ENCODE measurements around the gene COL23A1. TPM values are rescaled to one million over a fixed set of nuclear protein-coding genes. Genes with fewer than 3 reads are reported as not detected.

The COL23A1 gene
- total and polyA plus RNA-seq, 2 of the 8 experiments (the other 6 are each of a cell fraction or from before 2014, with no cell fraction given) = 3.1 to 4.7 TPM

DNA sequence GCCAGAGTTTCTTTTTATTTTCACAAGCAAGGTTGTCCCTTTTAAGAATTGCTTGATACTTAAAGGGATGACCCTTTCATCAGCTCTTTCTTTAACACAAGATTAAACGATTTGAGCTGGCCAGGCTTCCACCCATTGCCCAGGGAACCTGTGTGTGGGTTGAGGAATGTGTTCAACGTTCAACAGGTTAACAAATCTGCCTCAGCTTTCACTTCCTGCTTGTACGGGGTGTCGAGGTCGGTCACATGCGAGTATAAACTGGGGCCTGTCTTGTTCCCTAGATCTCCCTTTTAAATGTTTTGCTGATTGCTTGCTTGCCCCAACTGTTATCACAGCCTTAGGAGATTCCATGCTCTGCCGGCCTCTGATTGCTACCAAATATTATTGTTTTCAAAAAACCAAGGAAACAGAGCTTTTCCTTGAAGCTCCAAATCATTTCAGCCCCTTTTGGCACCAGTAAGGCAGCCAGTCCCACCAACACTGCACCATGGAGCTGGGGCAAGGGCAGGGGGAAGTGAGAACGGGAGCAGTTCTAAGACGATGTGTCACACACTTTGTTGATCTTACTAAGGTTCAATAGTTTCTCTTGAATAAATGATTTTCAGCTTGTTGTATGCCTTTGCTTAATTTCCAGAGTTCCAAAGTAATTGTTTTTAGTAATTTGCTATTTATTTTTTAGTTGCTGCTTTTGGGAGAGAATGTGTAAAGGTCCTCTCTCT is 47.3 kb upstream of the COL23A1 start:
- Histone ChIP-seq H3K4me3 (ENCODE audit: extremely low read depth in 1 of 4, insufficient read depth in 2 of 4, low read depth in 3 of 4, low read length in 4 of 4) (no peak overlapping the region), H3K23me2 (ENCODE audit: low read depth, low read length) (no peaks in the 10 kb centered on the region), H2BK12ac (ENCODE audit: low read depth, low read length) (no peak overlapping the region), H2AFZ (ENCODE audit: low read length) (no peak overlapping the region; the same call in 1 of the 2 replicates), H2AK5ac (ENCODE audit: low read depth, low read length) (no peak overlapping the region), H2BK15ac (ENCODE audit: low read length) (no peak overlapping the region), H3K27me3 (replicated peaks in 1 of 4; ENCODE audit: control insufficient read depth in 3 of 4, extremely low read depth in 1 of 4, insufficient read depth in 3 of 4, low read length in 3 of 4) (no peaks in the 10 kb centered on the region), H2BK5ac (ENCODE audit: low read depth, low read length) (no peak overlapping the region), H4K20me1 (replicated peaks in 1 of 2; ENCODE audit: control insufficient read depth in 1 of 2, insufficient read depth in 2 of 2, low read length in 2 of 2) (no peaks in the 10 kb centered on the region), H3K4me1 (replicated peaks in 1 of 4; ENCODE audit: control insufficient read depth in 3 of 4, insufficient read depth in 4 of 4, low read length in 3 of 4) (no peaks in the 10 kb centered on the region), H4K8ac (ENCODE audit: extremely low read depth, insufficient read depth, low read length) (no peak overlapping the region), H3K4ac (replicated peaks; ENCODE audit: insufficient read length, low read depth, low read length) (no peak overlapping the region), H3K18ac (ENCODE audit: extremely low read depth, low read length) (no peak overlapping the region), H3K9me3 (ENCODE audit: insufficient read depth in 2 of 2, low read depth in 1 of 2, low read length in 1 of 2) (0 out of 4 replicates have a peak, but pooled peaks cover 0 to 2% of the 10 kb centered on the region in 2 experiments), H4K91ac (replicated peaks; ENCODE audit: insufficient read length, low read length) (no peak overlapping the region), H4K5ac (ENCODE audit: insufficient read length, low read depth, low read length) (no peak overlapping the region), H3K27ac (ENCODE audit: low read depth, low read length) (no peak overlapping the region), H3K79me1 (ENCODE audit: low read depth, low read length) (no peaks in the 10 kb centered on the region), H3K14ac (ENCODE audit: insufficient read length) (no peak overlapping the region), H3K56ac (replicated peaks; ENCODE audit: insufficient read length, low read depth, low read length) (no peak overlapping the region), H3K79me2 (ENCODE audit: control insufficient read depth in 1 of 2, insufficient read depth in 2 of 2, low read length in 2 of 2) (no peaks in the 10 kb centered on the region), H2BK120ac (replicated peaks; ENCODE audit: low read depth, low read length) (no peak overlapping the region), H3K23ac (ENCODE audit: insufficient read length) (no peak overlapping the region), H3K4me2 (ENCODE audit: insufficient read depth in 1 of 2, low read depth in 2 of 2, low read length in 2 of 2) (no peak overlapping the region), H2BK20ac (ENCODE audit: low read length) (no peak overlapping the region), H3K9ac (replicated peaks in 1 of 4; ENCODE audit: extremely low read depth in 1 of 4, low read depth in 3 of 4, low read length in 3 of 4) (no peak overlapping the region), H3K36me3 (ENCODE audit: control insufficient read depth in 2 of 4, insufficient read depth in 4 of 4, low read length in 3 of 4) (no peaks in the 10 kb centered on the region)
- ChIA-PET CTCF (ENCODE audit: partially characterized antibody) (interaction anchor here (1.0 to 1.2 kb wide), 3 partner anchors 9 to 18 kb away, joined by 3 to 4 read pairs (median 3); no protein-coding TSS in a partner anchor), POLR2A (ENCODE audit: partially characterized antibody) (interaction anchor here (0.6 to 1.1 kb wide), 2 partner anchors 11 to 981 kb away, joined by 3 to 4 read pairs; partner anchors contain the start of gene CLK4)
- WGBS, 2 experiments (ENCODE audit: extremely low coverage in 1 of 2, insufficient coverage in 1 of 2, insufficient read length in 1 of 2, insufficient replicate concordance in 2 of 2, low coverage in 1 of 2, low lambda C conversion rate in 2 of 2, missing lambda C conversion rate in 1 of 2) = 91% methylated on average over 9 of the region's 9 CpGs; no CpG with 5 or more reads in 1 of the 2 experiments
- no peak for TF ChIP-seq BACH1 (IDR thresholded peaks at IDR 0.05; ENCODE audit: low read length)
- no peak for TF ChIP-seq YY1 (IDR thresholded peaks at IDR 0.05; ENCODE audit: low read depth, low read length)
- no peak for TF ChIP-seq JUND (IDR thresholded peaks at IDR 0.05; ENCODE audit: low read length)
- no peak for TF ChIP-seq BCL11A (IDR thresholded peaks at IDR 0.05; ENCODE audit: low read depth in 2 of 2, low read length in 2 of 2)
- no peak for TF ChIP-seq TEAD4 (IDR thresholded peaks at IDR 0.05; ENCODE audit: low read depth, low read length)
- TF ChIP-seq CBX8 (IDR thresholded peaks at IDR 0.05; ENCODE audit: borderline replicate concordance, low read depth, low read length) = no peak
- TF ChIP-seq KDM1A (IDR thresholded peaks at IDR 0.05; ENCODE audit: borderline replicate concordance, low read length) = no peak
- TF ChIP-seq CHD2 (IDR thresholded peaks at IDR 0.05; ENCODE audit: low read length) = no peak
- no peak for TF ChIP-seq MAFK (IDR thresholded peaks at IDR 0.05; ENCODE audit: low read depth, low read length)
- TF ChIP-seq BRCA1 (IDR thresholded peaks at IDR 0.05; ENCODE audit: low read depth, low read length) = no peak
- TF ChIP-seq, protein P1, sequence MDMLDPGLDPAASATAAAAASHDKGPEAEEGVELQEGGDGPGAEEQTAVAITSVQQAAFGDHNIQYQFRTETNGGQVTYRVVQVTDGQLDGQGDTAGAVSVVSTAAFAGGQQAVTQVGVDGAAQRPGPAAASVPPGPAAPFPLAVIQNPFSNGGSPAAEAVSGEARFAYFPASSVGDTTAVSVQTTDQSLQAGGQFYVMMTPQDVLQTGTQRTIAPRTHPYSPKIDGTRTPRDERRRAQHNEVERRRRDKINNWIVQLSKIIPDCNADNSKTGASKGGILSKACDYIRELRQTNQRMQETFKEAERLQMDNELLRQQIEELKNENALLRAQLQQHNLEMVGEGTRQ (IDR thresholded peaks at IDR 0.05; ENCODE audit: low read length) = no peak
- no peak for TF ChIP-seq TBP (IDR thresholded peaks at IDR 0.05; ENCODE audit: low read depth, low read length)
- TF ChIP-seq POLR2AphosphoS5 (IDR thresholded peaks at IDR 0.05; ENCODE audit: low read depth, low read length) = no peak
- TF ChIP-seq SP1 (IDR thresholded peaks at IDR 0.05; ENCODE audit: low read depth, low read length) = no peak
- FAIRE-seq = no peak
- no peak for DNase-seq (ENCODE audit: low read depth in 1 of 2, low spot score in 2 of 2)

Data from H1 (cell line).